ENCODE data around the gene DNAJC13. TPM values are rescaled to one million over a fixed set of nuclear protein-coding genes. Genes with fewer than 3 reads are reported as not detected.

Gene DNAJC13
- total and polyA plus RNA-seq, 2 donors (not counting 1 experiment from before 2014, with no cell fraction given), result 9.7 to 51.1 TPM

GRCh38 chr3:132538072-132538471, 120.8 kb downstream of the DNAJC13 start:
- CTCF ChIA-PET, result interaction anchor here (1.2 to 7.9 kb wide), 2 partner anchors 103 to 107 kb away, joined by 3 to 86 read pairs; no protein-coding TSS in a partner anchor
- TF ChIP-seq CTCF (IDR thresholded peaks at IDR 0.05) (no peak), EZH2 (IDR thresholded peaks at IDR 0.05; ENCODE audit: borderline replicate concordance, insufficient read depth, low read depth, low read length, poor library complexity, severe bottlenecking) (no peak)
- H2AFZ ChIP-seq (ENCODE audit: insufficient read depth, low read depth, low read length, poor library complexity, severe bottlenecking), result no peak overlapping the region
- Mint-ChIP-seq H3K9me3 (ENCODE audit: insufficient read depth) (no peaks in the 10 kb centered on the region), H3K4me1 (no peaks in the 10 kb centered on the region), H3K27ac (no peak overlapping the region), H3K27me3 (no peaks in the 10 kb centered on the region), H3K4me3 (no peak overlapping the region)
- no peak overlapping the region for H3K4me2 ChIP-seq (replicated peaks; ENCODE audit: low read depth, low read length, poor library complexity, severe bottlenecking)
- H3K4me3 ChIP-seq (ENCODE audit: control extremely low read depth in 1 of 5, extremely low read depth in 1 of 5, insufficient read depth in 1 of 5, low read depth in 2 of 5, low read length in 4 of 5), result no peak overlapping the region
- no peaks in the 10 kb centered on the region for H3K27me3 ChIP-seq (replicated peaks in 1 of 4; ENCODE audit: control extremely low read depth in 1 of 4, control insufficient read depth in 3 of 4, insufficient read depth in 4 of 4, low read length in 3 of 4)
- WGBS (ENCODE audit: insufficient coverage), result 100% methylated on average over 4 of the region's 5 CpGs
- intact Hi-C loops (cut with micrococcal nuclease), result loop anchor here (10.0 kb wide), 1 partner anchor 847 kb away; no protein-coding TSS in a partner anchor
- no peak overlapping the region for H3K27ac ChIP-seq (ENCODE audit: low read length in 2 of 2)
- H3K36me3 ChIP-seq (replicated peaks in 1 of 2; ENCODE audit: control extremely low read depth in 1 of 2, control insufficient read depth in 1 of 2, extremely low read depth in 1 of 2, insufficient read depth in 2 of 2, low read length in 1 of 2), result peaks cover 23 to 64% of the 10 kb centered on the region in 2 experiments
- DNase-seq, result no peak
- H3K79me2 ChIP-seq (ENCODE audit: control insufficient read depth, insufficient read depth, low read length), result no peaks in the 10 kb centered on the region
- no peak overlapping the region for H3K9ac ChIP-seq (ENCODE audit: low read length)
- ATAC-seq (ENCODE audit: low read depth), result no peak
- no peaks in the 10 kb centered on the region for H3K4me1 ChIP-seq (ENCODE audit: control insufficient read depth in 2 of 2, insufficient read depth in 2 of 2, low read length in 2 of 2)
- no peaks in the 10 kb centered on the region for H4K20me1 ChIP-seq (ENCODE audit: control insufficient read depth, insufficient read depth, low read length, poor library complexity, severe bottlenecking)
- no peaks in the 10 kb centered on the region for H3K9me3 ChIP-seq (ENCODE audit: control extremely low read depth in 1 of 3, control insufficient read depth in 2 of 3, insufficient read depth in 1 of 3, low read length in 2 of 3)
- POLR2A ChIA-PET, result no interaction called here

GRCh38 chr3:132539681-132540080, 122.4 kb downstream of the DNAJC13 start:
- Histone ChIP-seq H2AFZ (ENCODE audit: insufficient read depth, low read depth, low read length, poor library complexity, severe bottlenecking) (no peak overlapping the region), H3K4me1 (ENCODE audit: control insufficient read depth in 2 of 2, insufficient read depth in 2 of 2, low read length in 2 of 2) (no peaks in the 10 kb centered on the region), H3K27me3 (replicated peaks in 1 of 4; ENCODE audit: control extremely low read depth in 1 of 4, control insufficient read depth in 3 of 4, insufficient read depth in 4 of 4, low read length in 3 of 4) (no peaks in the 10 kb centered on the region), H3K9me3 (ENCODE audit: control extremely low read depth in 1 of 3, control insufficient read depth in 2 of 3, insufficient read depth in 1 of 3, low read length in 2 of 3) (no peaks in the 10 kb centered on the region), H3K9ac (ENCODE audit: low read length) (no peak overlapping the region), H3K79me2 (ENCODE audit: control insufficient read depth, insufficient read depth, low read length) (no peaks in the 10 kb centered on the region), H4K20me1 (ENCODE audit: control insufficient read depth, insufficient read depth, low read length, poor library complexity, severe bottlenecking) (no peaks in the 10 kb centered on the region), H3K36me3 (replicated peaks in 1 of 2; ENCODE audit: control extremely low read depth in 1 of 2, control insufficient read depth in 1 of 2, extremely low read depth in 1 of 2, insufficient read depth in 2 of 2, low read length in 1 of 2) (peaks cover 19 to 51% of the 10 kb centered on the region in 2 experiments), H3K4me2 (replicated peaks; ENCODE audit: low read depth, low read length, poor library complexity, severe bottlenecking) (no peak overlapping the region), H3K27ac (ENCODE audit: low read length in 2 of 2) (no peak overlapping the region), H3K4me3 (ENCODE audit: control extremely low read depth in 1 of 5, extremely low read depth in 1 of 5, insufficient read depth in 1 of 5, low read depth in 2 of 5, low read length in 4 of 5) (no peak overlapping the region)
- intact Hi-C loops (cut with micrococcal nuclease), result loop anchor here (10.0 kb wide), 1 partner anchor 845 kb away; no protein-coding TSS in a partner anchor
- no peak for TF ChIP-seq CTCF (IDR thresholded peaks at IDR 0.05)
- TF ChIP-seq EZH2 (IDR thresholded peaks at IDR 0.05; ENCODE audit: borderline replicate concordance, insufficient read depth, low read depth, low read length, poor library complexity, severe bottlenecking), result no peak
- no peaks in the 10 kb centered on the region for H3K4me1 Mint-ChIP-seq
- no peak overlapping the region for H3K27ac Mint-ChIP-seq
- ChIA-PET POLR2A (no interaction called here), CTCF (interaction anchor here (7.9 kb wide), 1 partner anchor 101 kb away, joined by 86 read pairs; no protein-coding TSS in a partner anchor)
- ATAC-seq (ENCODE audit: low read depth), result no peak
- no peak for DNase-seq
- no peak overlapping the region for H3K4me3 Mint-ChIP-seq
- WGBS (ENCODE audit: insufficient coverage), result no CpG with 5 or more reads among the region's 3 CpGs
- no peaks in the 10 kb centered on the region for H3K27me3 Mint-ChIP-seq
- no peaks in the 10 kb centered on the region for H3K9me3 Mint-ChIP-seq (ENCODE audit: insufficient read depth)
